ENCODE data around the gene GSTT2B. TPM values are rescaled to one million over a fixed set of nuclear protein-coding genes. Genes with fewer than 3 reads are reported as not detected.

The GSTT2B gene
- total and polyA plus RNA-seq, 10 of the 15 experiments (the other 5 are each of a cell fraction or from before 2014, with no cell fraction given) = 0.15 to 0.29 (median 0.21) TPM; not detected in 7

DNA sequence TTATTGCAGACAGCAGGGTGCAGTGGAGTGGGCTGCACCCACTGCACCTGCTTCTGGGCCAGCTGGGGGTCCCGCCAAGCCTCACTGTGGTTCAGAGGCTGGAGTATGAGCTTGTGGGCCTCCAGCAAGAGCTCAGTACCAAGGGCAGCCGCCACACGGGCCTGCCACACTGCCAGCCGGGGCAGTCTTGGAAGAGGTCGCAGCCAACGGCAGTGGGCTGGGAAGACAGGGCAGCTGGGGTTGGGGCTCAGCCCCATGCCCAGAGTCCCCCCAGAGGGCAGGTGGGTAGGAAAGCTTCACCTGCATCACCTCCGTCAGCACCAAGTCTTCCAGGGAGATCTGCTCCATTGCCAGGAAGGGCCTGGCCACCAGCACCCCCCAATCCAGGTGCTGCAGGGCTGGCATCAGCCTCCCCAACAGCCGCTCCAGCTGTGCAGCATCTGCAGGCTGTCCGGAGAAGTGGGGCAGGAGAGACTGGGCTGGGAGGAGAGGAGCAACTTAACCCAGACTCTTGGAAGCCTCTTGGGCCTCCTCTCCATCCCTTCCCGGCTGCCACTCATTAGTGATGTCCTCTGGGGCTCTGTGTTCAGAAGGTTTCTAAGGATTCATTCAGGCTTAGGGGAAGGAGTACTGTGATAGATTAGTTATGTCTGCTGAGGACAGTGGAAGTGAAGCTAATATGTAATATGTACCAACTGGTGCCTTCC, 45.4 kb upstream of the GSTT2B start:
- no peaks in the 10 kb centered on the region for H3K9me3 ChIP-seq (replicated peaks; ENCODE audit: control insufficient read depth, insufficient read depth, low read length)
- no TSS peak for BruUV-seq (replicated peaks)
- H3K4me2 ChIP-seq (ENCODE audit: control insufficient read depth, insufficient read depth) = no peak overlapping the region
- no peaks in the 10 kb centered on the region for H3K27me3 ChIP-seq (replicated peaks in 1 of 2; ENCODE audit: control insufficient read depth in 2 of 2, insufficient read depth in 2 of 2, low read length in 1 of 2)
- no peaks in the 10 kb centered on the region for H4K20me1 ChIP-seq (ENCODE audit: control insufficient read depth, insufficient read depth)
- ChIA-PET POLR2A (interaction anchor here (1.0 kb wide), 1 partner anchor 39 kb away, joined by 3 read pairs; no protein-coding TSS in a partner anchor), CTCF (interaction anchor here (1.0 kb wide), 1 partner anchor 151 kb away, joined by 3 read pairs; no protein-coding TSS in a partner anchor), SMC1A (ENCODE audit: uncharacterized antibody, unreplicated experiment) (no interaction called here), RAD21 (ENCODE audit: unreplicated experiment) (no interaction called here)
- ATAC-seq (no peak), FAIRE-seq (no peak), DNase-seq (ENCODE audit: low read depth, low spot score) (no peak)
- in situ Hi-C loops (cut with MboI) (loop anchor here (5.0 kb wide), 1 partner anchor 69 kb away; no protein-coding TSS in a partner anchor), intact Hi-C loops (cut with micrococcal nuclease; ENCODE audit: unreplicated experiment) (loop anchor here (10.0 kb wide), 1 partner anchor 62 kb away; no protein-coding TSS in a partner anchor)
- peaks cover 3% of the 10 kb centered on the region for H3K79me2 ChIP-seq (ENCODE audit: control insufficient read depth, insufficient read depth, low read length)
- no peaks in the 10 kb centered on the region for H3K4me1 ChIP-seq (ENCODE audit: control insufficient read depth, insufficient read depth, low read length)
- H3K27ac ChIP-seq (ENCODE audit: control insufficient read depth, insufficient read depth) = no peak overlapping the region
- H3K36me3 ChIP-seq (ENCODE audit: control insufficient read depth in 2 of 2, insufficient read depth in 2 of 2, low read length in 1 of 2) = no peaks in the 10 kb centered on the region
- TF ChIP-seq MLLT1 (IDR thresholded peaks at IDR 0.05) = peak; percentile 58; the same call in 1 of the 2 replicates
- TF ChIP-seq, protein P1, sequence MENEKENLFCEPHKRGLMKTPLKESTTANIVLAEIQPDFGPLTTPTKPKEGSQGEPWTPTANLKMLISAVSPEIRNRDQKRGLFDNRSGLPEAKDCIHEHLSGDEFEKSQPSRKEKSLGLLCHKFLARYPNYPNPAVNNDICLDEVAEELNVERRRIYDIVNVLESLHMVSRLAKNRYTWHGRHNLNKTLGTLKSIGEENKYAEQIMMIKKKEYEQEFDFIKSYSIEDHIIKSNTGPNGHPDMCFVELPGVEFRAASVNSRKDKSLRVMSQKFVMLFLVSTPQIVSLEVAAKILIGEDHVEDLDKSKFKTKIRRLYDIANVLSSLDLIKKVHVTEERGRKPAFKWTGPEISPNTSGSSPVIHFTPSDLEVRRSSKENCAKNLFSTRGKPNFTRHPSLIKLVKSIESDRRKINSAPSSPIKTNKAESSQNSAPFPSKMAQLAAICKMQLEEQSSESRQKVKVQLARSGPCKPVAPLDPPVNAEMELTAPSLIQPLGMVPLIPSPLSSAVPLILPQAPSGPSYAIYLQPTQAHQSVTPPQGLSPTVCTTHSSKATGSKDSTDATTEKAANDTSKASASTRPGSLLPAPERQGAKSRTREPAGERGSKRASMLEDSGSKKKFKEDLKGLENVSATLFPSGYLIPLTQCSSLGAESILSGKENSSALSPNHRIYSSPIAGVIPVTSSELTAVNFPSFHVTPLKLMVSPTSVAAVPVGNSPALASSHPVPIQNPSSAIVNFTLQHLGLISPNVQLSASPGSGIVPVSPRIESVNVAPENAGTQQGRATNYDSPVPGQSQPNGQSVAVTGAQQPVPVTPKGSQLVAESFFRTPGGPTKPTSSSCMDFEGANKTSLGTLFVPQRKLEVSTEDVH (IDR thresholded peaks at IDR 0.05; ENCODE audit: low read depth, partially characterized antibody) = no peak
- no peak for TF ChIP-seq ZSCAN29 (IDR thresholded peaks at IDR 0.05)
- H2AFZ ChIP-seq (ENCODE audit: control insufficient read depth, low read depth, low read length) = no peak overlapping the region
- H3K4me3 ChIP-seq = no peak overlapping the region
- WGBS (ENCODE audit: insufficient coverage, insufficient replicate concordance, low lambda C conversion rate, missing lambda C conversion rate) = 52% methylated on average over 10 of the region's 10 CpGs
- no peak overlapping the region for H3K9ac ChIP-seq (ENCODE audit: control insufficient read depth, insufficient read depth, low read length)
